GM20431 (cell line): ENCODE results near the gene ADNP2.

Experiments used
- in situ Hi-C: fragments of 300-500 bp; cut with MseI, MboI; formaldehyde crosslinking; loops from one replicate; pipeline ENCODE4 v1.15.0; 2020; ENCODE audit warnings: low sequenced_read_pairs; ENCODE audit not compliant: unreplicated experiment

ADNP2 gene

GRCh38 chr18:80105369-80106167 is 3.5 kb upstream of the ADNP2 start:
- in situ Hi-C loops, result no loop called here

- in situ Hi-C loops, result no loop called here
These were observed 2.5 kb upstream of the ADNP2 start for GRCh38 chr18:80106482-80107051.

DNA sequence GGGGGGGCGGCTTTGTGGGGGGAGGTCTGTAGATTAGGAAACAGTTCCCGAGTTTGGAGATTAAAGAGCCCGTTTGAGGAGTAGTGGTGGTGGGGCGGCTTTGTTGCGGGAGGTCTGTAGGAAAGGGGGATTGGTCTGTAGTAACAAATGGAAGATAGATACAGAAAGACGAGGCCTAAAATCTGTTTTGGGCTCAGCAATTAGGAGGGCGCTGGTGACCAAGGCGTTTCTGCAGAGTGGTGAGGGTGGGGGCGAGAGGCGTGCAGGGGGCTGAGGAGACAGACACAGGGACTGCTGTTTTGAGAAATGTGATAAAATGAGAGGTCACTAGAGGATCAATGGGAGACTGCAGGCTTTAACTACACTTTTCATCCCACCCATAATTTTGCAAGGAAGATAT is 1.6 kb upstream of the ADNP2 start:
- in situ Hi-C loops, result no loop called here

DNA sequence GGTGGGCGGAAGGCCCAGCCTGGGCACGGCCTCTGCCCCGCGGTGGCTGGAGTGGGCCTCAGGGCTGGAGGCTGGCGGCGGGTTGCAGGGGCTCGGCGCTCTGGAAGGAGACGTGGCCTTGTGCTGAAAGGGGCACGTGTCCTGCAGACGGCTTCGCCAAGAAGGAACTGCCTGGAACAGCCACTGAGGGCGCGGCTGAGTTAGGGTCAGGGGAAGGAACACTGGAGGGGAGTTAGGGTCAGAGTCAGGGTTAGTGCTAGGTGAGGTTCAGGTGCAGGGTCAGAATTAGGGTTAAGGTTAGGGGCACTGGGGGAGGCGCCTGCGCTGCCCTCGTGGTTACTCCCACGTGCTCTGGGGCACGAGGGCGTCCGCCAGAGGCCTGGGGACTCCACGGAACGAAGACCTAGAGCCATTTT is 933 bp upstream of the ADNP2 start:
- in situ Hi-C loops, result no loop called here

DNA sequence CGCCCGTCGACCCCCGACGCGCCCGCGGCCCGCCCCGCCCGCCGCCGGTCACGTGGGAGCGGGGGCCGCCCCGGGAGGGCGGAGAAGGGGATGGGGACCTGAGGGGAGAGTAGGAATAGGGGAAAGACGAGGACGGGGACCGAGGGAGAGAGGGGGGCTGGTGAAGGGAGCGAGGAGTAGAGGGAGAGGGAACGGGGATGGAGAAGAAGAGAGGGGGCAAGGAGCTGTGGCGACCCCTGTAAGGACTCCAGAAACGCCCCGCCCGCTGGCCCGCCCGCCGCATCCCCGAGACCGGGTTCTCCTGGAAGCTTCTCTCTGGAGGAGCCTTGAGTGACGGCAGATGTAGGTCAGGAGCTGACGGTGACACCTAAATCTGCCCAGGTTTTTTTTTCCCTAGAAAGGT is 615 bp downstream of the ADNP2 start:
- in situ Hi-C loops, result no loop called here

GRCh38 chr18:80112624-80113248 is 3.7 kb downstream of the ADNP2 start:
- in situ Hi-C loops, result no loop called here

GRCh38 chr18:80115035-80115434 is 6.0 kb downstream of the ADNP2 start:
- in situ Hi-C loops, result no loop called here

DNA sequence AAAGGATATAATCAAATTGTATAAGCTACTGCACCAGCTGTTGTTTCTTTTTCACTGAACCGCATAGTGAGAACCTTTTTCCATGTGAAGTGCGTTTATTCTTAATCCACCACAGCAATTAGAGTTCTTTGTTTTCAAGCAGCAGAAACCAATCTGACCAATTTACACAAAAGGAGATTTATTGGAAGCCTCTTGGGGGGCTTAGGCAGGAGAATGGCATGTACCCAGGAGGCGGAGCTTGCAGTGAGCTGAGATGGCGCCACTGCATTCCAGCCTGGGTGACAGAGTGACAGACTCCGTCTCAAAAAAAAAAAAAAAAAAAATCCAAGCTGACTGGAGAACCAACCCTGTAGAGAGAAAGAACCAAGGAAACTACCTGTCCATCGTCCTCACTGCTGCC is 10.0 kb downstream of the ADNP2 start:
- in situ Hi-C loops, result no loop called here

GRCh38 chr18:80120932-80121331 is 11.9 kb downstream of the ADNP2 start:
- in situ Hi-C loops, result no loop called here

GRCh38 chr18:80124131-80124530 is 15.1 kb downstream of the ADNP2 start:
- in situ Hi-C loops, result no loop called here

GRCh38 chr18:80126797-80127196 is 17.7 kb downstream of the ADNP2 start:
- in situ Hi-C loops, result no loop called here

- in situ Hi-C loops, result no loop called here
These were observed 18.6 kb downstream of the ADNP2 start for GRCh38 chr18:80127635-80128034.

GRCh38 chr18:80129672-80130367 is 20.8 kb downstream of the ADNP2 start:
- in situ Hi-C loops, result no loop called here

DNA sequence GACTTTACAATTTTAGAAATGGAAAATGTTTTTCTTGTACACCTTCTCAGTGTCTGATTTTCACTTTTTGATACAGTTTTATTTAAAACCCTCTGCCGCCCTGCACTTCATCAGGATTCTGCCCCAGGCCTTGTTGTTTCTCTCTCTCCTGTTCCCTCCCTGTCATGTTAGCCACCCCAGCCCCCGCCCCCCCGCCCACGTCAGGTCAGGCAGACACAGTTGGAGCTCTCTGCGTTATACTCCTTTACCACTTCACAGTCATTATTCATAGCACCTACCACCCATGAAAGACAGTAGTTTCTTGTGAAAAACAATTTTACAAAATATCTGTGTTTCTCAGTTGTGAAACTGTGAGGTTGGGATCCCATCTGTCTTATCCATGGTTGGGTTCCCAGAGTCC is 21.5 kb downstream of the ADNP2 start:
- in situ Hi-C loops, result no loop called here

GRCh38 chr18:80132180-80132812 is 23.2 kb downstream of the ADNP2 start:
- in situ Hi-C loops, result no loop called here

DNA sequence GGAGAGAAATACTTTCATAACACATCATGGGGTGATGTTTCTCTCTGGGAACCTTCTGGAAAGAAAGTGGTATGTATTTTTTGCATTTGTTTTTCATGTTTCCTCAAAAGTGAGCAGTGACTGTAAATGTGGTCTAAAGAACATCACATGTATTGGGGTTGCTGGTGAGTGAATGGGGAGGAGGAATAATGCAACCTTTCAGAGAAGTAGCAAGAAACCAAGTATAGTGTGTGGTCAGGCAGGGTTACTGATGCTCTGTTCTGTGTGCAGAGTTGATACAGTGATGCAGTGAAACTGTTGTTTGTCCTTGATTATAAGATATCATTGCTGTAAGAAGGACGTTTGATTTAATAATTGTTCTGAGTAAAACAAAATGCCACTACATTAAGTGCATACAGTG is 24.1 kb downstream of the ADNP2 start:
- in situ Hi-C loops, result no loop called here

DNA sequence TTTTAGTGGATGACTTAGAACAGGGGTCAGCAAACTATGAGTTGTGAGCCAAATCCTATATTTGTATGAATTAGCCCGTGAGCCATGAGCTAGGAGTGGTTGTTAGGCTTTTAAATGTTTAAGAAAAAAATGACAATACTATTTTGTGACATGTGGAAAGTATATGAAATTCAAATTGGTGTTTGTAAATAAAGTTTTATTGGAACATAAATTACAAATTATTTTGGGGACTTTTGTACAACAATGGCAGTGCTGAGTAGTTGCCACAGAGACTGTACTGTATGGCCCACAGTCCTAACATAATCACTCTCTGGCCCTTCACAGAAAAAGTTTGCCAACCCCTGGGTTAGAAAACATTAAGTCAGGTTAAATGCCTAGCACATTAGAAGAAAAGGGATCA is 26.1 kb downstream of the ADNP2 start:
- in situ Hi-C loops, result no loop called here

- in situ Hi-C loops, result no loop called here
These were observed 27.6 kb downstream of the ADNP2 start for GRCh38 chr18:80136679-80137078.

- in situ Hi-C loops, result no loop called here
These were observed 28.1 kb downstream of the ADNP2 start for GRCh38 chr18:80137137-80137536.

GRCh38 chr18:80137976-80138375 is 28.9 kb downstream of the ADNP2 start:
- in situ Hi-C loops, result no loop called here
